Neuronal stem cell (in vitro differentiated cells): ENCODE measurements around the gene PRKCE.

Source experiments
- DNase-seq: peaks from one replicate; pipeline ENCODE4 v3.0.0-alpha.2; 2013; ENCODE audit warnings: low spot score
- H2AFZ ChIP-seq: one replicate; pipeline ENCODE4 v1.6.1; 2013; ENCODE audit warnings: mild to moderate bottlenecking, low read length, inconsistent platforms
- H2AK5ac ChIP-seq: 2 replicates; pipeline ENCODE4 v1.6.1; 2013; ENCODE audit warnings: low read depth, mild to moderate bottlenecking, inconsistent platforms, low read length, moderate library complexity, mixed read lengths
- H2BK120ac ChIP-seq: 2 replicates; pipeline ENCODE4 v1.6.1; 2013; ENCODE audit warnings: low read depth, mild to moderate bottlenecking, inconsistent platforms, low read length, moderate library complexity, mixed read lengths
- H2BK12ac ChIP-seq: one replicate; pipeline ENCODE4 v1.6.1; 2013; ENCODE audit warnings: low read length, inconsistent platforms
- H2BK15ac ChIP-seq: 2 replicates; pipeline ENCODE4 v1.6.1; 2013; ENCODE audit warnings: mild to moderate bottlenecking, low read length, inconsistent platforms, mixed read lengths
- H2BK5ac ChIP-seq: one replicate; pipeline ENCODE4 v1.6.1; 2013; ENCODE audit warnings: inconsistent platforms, mild to moderate bottlenecking, low read length, moderate library complexity
- H3K14ac ChIP-seq: one replicate; pipeline ENCODE4 v1.6.1; 2013; ENCODE audit warnings: low read length, inconsistent platforms
- H3K18ac ChIP-seq: 2 replicates; pipeline ENCODE4 v1.6.1; 2013; ENCODE audit warnings: low read length, inconsistent platforms
- H3K23ac ChIP-seq: 2 replicates; pipeline ENCODE4 v1.6.1; 2013; ENCODE audit warnings: low read depth, mild to moderate bottlenecking, mixed read lengths, low read length, inconsistent platforms; ENCODE audit not compliant: poor library complexity
- H3K27ac ChIP-seq: replicated peaks from 3 replicates; pipeline ENCODE4 v1.5.1; 2013; ENCODE audit warnings: low read length, inconsistent platforms
- H3K27me3 ChIP-seq, 3 experiments: 2 replicates each; pipeline ENCODE4 v1.6.1; 2013; ENCODE audit warnings: low read length in 3 of 3, mild to moderate bottlenecking in 2 of 3, inconsistent platforms in 1 of 3, low read depth in 1 of 3, mixed read lengths in 1 of 3, moderate library complexity in 1 of 3; ENCODE audit not compliant: control insufficient read depth in 3 of 3, insufficient read depth in 3 of 3
- H3K36me3 ChIP-seq, 2 donors: replicated peaks in 1 of 2; 2 replicates each; pipeline ENCODE4 v1.6.1; 2013; ENCODE audit warnings: low read length in 2 of 2; ENCODE audit not compliant: control insufficient read depth in 2 of 2, insufficient read depth in 2 of 2
- H3K4ac ChIP-seq: 2 replicates; pipeline ENCODE4 v1.6.1; 2013; ENCODE audit warnings: inconsistent platforms, mild to moderate bottlenecking, low read length, moderate library complexity
- H3K4me1 ChIP-seq, 2 donors: 1 replicate in 1 of 2; 2 replicates in 1 of 2; pipeline ENCODE4 v1.6.1; 2013; ENCODE audit warnings: low read length in 2 of 2, low read depth in 1 of 2; ENCODE audit not compliant: control insufficient read depth in 2 of 2, insufficient read depth in 1 of 2
- H3K4me2 ChIP-seq: one replicate; pipeline ENCODE4 v1.6.1; 2013; ENCODE audit warnings: mild to moderate bottlenecking, low read length, inconsistent platforms; ENCODE audit not compliant: insufficient read depth, poor library complexity, severe bottlenecking
- H3K4me3 ChIP-seq, 2 donors: 2 replicates each; pipeline ENCODE4 v1.5.1; 2013; ENCODE audit warnings: low read length in 2 of 2, mild to moderate bottlenecking in 2 of 2, inconsistent platforms in 1 of 2, moderate library complexity in 1 of 2
- H3K79me1 ChIP-seq: one replicate; pipeline ENCODE4 v1.6.1; 2013; ENCODE audit warnings: low read depth, mild to moderate bottlenecking, inconsistent platforms, low read length, moderate library complexity
- H3K9ac ChIP-seq: one replicate; pipeline ENCODE4 v1.6.1; 2013; ENCODE audit warnings: mild to moderate bottlenecking, low read depth, low read length, inconsistent platforms; ENCODE audit not compliant: poor library complexity
- H3K9me3 ChIP-seq, 2 donors: replicated peaks in 1 of 2; 2 replicates each; pipeline versions ENCODE3 to v1.6.1; 2013; ENCODE audit warnings: low read length in 2 of 2, mild to moderate bottlenecking in 2 of 2, inconsistent platforms in 1 of 2, low read depth in 1 of 2, mixed read lengths in 1 of 2, moderate library complexity in 1 of 2; ENCODE audit not compliant: control insufficient read depth in 2 of 2, insufficient read depth in 1 of 2
- H4K8ac ChIP-seq: one replicate; pipeline ENCODE4 v1.6.1; 2013; ENCODE audit warnings: low read depth, mild to moderate bottlenecking, inconsistent platforms, low read length, moderate library complexity
- H4K91ac ChIP-seq: one replicate; pipeline ENCODE4 v1.6.1; 2013; ENCODE audit warnings: low read length, low read depth, mild to moderate bottlenecking, inconsistent platforms; ENCODE audit not compliant: poor library complexity
- WGBS, 2 donors: extraction: QIAGEN DNeasy Blood & Tissue Kit; methylation state at CpG; one replicate each; pipeline ENCODE4 v1.1.7; 2013; ENCODE audit warnings: missing lambda C conversion rate in 2 of 2, mixed read lengths in 1 of 2; ENCODE audit not compliant: insufficient read length in 2 of 2, insufficient replicate concordance in 1 of 2; ENCODE audit errors: extremely low coverage in 2 of 2; 5-methylcytosine and 5-hydroxymethylcytosine counted together

Gene PRKCE

DNA sequence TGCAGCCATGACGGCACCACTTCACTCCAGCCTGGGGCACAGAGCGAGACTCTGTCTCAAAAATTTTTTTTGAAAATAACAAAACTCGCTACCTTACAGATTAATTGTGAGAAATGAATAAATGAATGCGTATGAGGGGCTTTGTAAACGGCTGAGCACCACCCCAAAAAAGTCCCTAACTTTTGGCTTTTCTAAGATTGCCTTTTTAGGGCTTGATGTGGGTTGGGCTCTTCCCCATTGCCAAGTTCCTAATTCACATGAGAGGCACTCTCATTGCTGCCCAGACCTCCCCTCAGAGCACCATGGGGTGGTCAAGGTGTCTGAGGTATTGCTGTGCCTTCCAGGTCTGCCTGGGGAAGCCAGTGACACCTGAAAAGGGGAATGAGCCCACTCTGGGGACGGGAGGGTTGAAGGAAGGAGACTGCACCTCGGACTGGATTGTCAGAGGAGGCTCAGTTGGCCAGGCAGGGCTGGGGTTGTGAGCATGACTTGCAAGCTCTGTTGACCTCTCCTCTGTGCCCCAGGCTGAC is 186.4 kb downstream of the PRKCE start:
- no peaks in the 10 kb centered on the region for H3K36me3 ChIP-seq
- H2AK5ac ChIP-seq: peak overlapping the region; percentile 42
- H2BK5ac ChIP-seq: no peak overlapping the region
- no peak overlapping the region for H3K23ac ChIP-seq
- H2BK120ac ChIP-seq: no peak overlapping the region
- no peaks in the 10 kb centered on the region for H3K27me3 ChIP-seq
- no peak overlapping the region for H3K4ac ChIP-seq
- H3K9ac ChIP-seq: no peak overlapping the region
- DNase-seq: no peak
- H3K4me3 ChIP-seq: no peak overlapping the region
- no peak overlapping the region for H4K8ac ChIP-seq
- no peaks in the 10 kb centered on the region for H3K9me3 ChIP-seq
- no peak overlapping the region for H3K18ac ChIP-seq
- H4K91ac ChIP-seq: no peak overlapping the region
- H2BK15ac ChIP-seq: no peak overlapping the region
- no peaks in the 10 kb centered on the region for H3K79me1 ChIP-seq
- no peak overlapping the region for H3K4me2 ChIP-seq
- no peak overlapping the region for H2AFZ ChIP-seq
- peaks cover 0 to 11% of the 10 kb centered on the region in 2 donors for H3K4me1 ChIP-seq
- H3K14ac ChIP-seq: no peak overlapping the region
- no peak overlapping the region for H3K27ac ChIP-seq
- no CpG with 5 or more reads among the region's 7 CpGs for WGBS, 2 donors
- H2BK12ac ChIP-seq: no peak overlapping the region

DNA sequence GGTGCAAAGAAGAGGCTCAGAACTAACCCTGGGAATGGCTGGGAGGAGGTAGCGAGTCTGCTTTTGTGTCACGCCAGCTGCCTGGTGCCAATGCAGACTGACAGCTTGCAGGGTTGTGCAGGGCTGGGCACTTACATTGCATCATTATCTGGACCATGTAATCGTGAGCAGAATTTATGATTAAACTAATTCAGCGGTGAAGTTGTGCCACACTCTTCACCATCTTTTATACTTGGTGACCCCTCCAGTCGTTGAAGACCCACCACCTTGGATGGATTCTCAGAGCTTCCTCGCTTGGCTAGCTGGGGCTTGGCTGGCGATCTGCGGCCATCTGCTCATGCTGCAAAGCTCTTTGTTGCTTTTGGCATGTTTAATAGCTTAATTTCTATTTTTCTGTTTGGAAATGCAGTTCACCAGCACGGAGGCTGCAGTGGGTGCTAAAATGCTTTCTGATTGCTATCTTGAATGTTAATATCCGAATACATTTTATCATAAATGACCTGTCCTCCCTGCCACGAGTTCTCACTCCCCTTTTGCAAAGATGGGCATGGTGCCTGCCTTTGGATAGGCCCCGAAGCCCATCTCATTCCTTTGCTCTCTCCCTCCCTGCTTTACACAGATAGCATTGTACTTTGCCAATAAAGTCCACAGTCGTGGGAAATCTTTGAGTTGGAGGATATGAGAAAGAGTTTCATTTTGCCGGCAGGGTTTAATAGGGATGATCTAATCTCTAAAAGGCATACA is 188.2 kb downstream of the PRKCE start:
- H4K91ac ChIP-seq: no peak overlapping the region
- no peak overlapping the region for H3K4me3 ChIP-seq
- H2BK15ac ChIP-seq: no peak overlapping the region
- no peaks in the 10 kb centered on the region for H3K79me1 ChIP-seq
- H2AFZ ChIP-seq: no peak overlapping the region
- H3K4ac ChIP-seq: no peak overlapping the region
- no peak overlapping the region for H3K23ac ChIP-seq
- no peak overlapping the region for H2BK5ac ChIP-seq
- H3K27me3 ChIP-seq: no peaks in the 10 kb centered on the region
- no peak overlapping the region for H3K18ac ChIP-seq
- H2BK12ac ChIP-seq: no peak overlapping the region
- H3K36me3 ChIP-seq: no peaks in the 10 kb centered on the region
- WGBS, 2 donors: no CpG with 5 or more reads among the region's 14 CpGs
- H4K8ac ChIP-seq: no peak overlapping the region
- no peak overlapping the region for H3K9ac ChIP-seq
- H3K4me1 ChIP-seq: peaks cover 0 to 11% of the 10 kb centered on the region in 2 donors
- no peaks in the 10 kb centered on the region for H3K9me3 ChIP-seq
- H2AK5ac ChIP-seq: no peak overlapping the region
- no peak overlapping the region for H3K27ac ChIP-seq
- H3K14ac ChIP-seq: no peak overlapping the region
- no peak for DNase-seq
- H3K4me2 ChIP-seq: no peak overlapping the region
- no peak overlapping the region for H2BK120ac ChIP-seq

DNA sequence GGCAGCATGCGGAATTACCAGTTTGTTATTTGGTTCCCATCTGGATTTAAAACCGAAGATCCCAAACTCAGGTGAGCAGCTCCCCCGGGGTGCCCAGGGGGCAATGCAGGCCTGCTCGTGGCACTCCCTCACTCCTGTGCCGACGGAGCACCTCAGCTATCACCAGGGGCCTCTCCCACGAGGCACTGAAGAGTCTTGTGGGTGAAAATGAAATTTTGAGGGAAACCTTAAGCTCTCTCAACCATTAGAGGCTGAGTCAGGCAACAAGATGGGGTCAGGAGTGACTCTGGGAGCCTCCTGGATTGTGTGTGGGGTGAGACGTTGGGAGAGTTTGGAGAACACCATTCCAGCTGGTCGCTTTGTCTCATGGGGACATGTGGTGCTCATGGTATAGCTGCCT is 189.0 kb downstream of the PRKCE start:
- no peaks in the 10 kb centered on the region for H3K9me3 ChIP-seq
- no peak overlapping the region for H3K27ac ChIP-seq
- H3K4ac ChIP-seq: no peak overlapping the region
- H3K23ac ChIP-seq: no peak overlapping the region
- H2BK120ac ChIP-seq: no peak overlapping the region
- H2BK5ac ChIP-seq: no peak overlapping the region
- no peak overlapping the region for H4K91ac ChIP-seq
- H3K18ac ChIP-seq: no peak overlapping the region
- peaks cover 0 to 11% of the 10 kb centered on the region in 2 donors for H3K4me1 ChIP-seq
- no peak for DNase-seq
- H3K36me3 ChIP-seq: no peaks in the 10 kb centered on the region
- no peaks in the 10 kb centered on the region for H3K79me1 ChIP-seq
- H3K27me3 ChIP-seq: no peaks in the 10 kb centered on the region
- H3K9ac ChIP-seq: no peak overlapping the region
- H4K8ac ChIP-seq: no peak overlapping the region
- H3K4me3 ChIP-seq: no peak overlapping the region
- no peak overlapping the region for H3K14ac ChIP-seq
- H2AK5ac ChIP-seq: no peak overlapping the region
- no CpG with 5 or more reads among the region's 9 CpGs for WGBS, 2 donors
- no peak overlapping the region for H2BK15ac ChIP-seq
- H3K4me2 ChIP-seq: no peak overlapping the region
- no peak overlapping the region for H2AFZ ChIP-seq
- H2BK12ac ChIP-seq: no peak overlapping the region

DNA sequence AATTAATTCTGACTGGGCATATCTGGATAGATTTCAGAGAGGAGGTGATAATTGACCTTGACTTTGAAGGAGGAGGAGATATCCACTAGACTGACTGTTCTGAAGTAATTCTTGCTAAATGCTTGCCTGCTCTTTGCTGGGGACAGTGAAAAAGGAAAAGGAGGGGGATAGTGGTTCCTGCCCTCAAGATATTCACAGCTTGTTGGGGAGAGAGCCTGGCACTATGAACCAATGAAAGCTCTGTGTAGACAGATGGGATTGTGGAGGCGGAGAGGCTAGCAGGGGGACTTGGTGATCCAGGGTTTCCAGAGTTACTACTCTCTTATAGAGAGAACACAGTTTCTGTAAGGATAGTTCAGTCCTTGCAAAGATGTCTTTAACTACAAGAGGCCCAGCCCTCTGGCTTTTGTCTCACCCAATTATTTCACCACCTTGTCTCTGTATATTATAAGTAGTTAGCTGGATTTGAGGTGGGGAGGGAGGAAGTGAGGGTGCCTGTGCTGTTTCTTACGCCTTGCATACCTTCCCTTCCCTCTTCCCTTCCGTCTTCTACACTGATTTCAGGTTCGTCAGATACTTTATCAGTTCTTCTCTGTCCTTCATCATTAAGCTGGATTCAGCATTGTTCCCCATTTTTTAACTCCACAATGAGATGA is 190.4 kb downstream of the PRKCE start:
- no peak overlapping the region for H3K14ac ChIP-seq
- H3K27ac ChIP-seq: no peak overlapping the region
- no peak overlapping the region for H2AK5ac ChIP-seq
- H3K27me3 ChIP-seq: no peaks in the 10 kb centered on the region
- H4K91ac ChIP-seq: no peak overlapping the region
- no peak overlapping the region for H2AFZ ChIP-seq
- no peak overlapping the region for H3K23ac ChIP-seq
- no peak overlapping the region for H2BK12ac ChIP-seq
- H2BK5ac ChIP-seq: no peak overlapping the region
- H3K4me3 ChIP-seq: no peak overlapping the region
- H3K79me1 ChIP-seq: no peaks in the 10 kb centered on the region
- no CpG with 5 or more reads among the region's 4 CpGs for WGBS, 2 donors
- H2BK120ac ChIP-seq: no peak overlapping the region
- DNase-seq: no peak
- H3K4me1 ChIP-seq: peaks cover 0 to 4% of the 10 kb centered on the region in 2 donors
- H3K4ac ChIP-seq: no peak overlapping the region
- no peak overlapping the region for H3K9ac ChIP-seq
- no peak overlapping the region for H3K4me2 ChIP-seq
- no peak overlapping the region for H4K8ac ChIP-seq
- no peaks in the 10 kb centered on the region for H3K9me3 ChIP-seq
- H2BK15ac ChIP-seq: no peak overlapping the region
- no peaks in the 10 kb centered on the region for H3K36me3 ChIP-seq
- H3K18ac ChIP-seq: no peak overlapping the region
